Activated CD4-positive, alpha-beta T cell treated with anti-CD3 and anti-CD28 coated beads, Interleukin-2, Interleukin-4, amounts not matched to agents 100 ng/mL and 50 ng/mL, durations not matched to agents 16 hours and 8 hours (primary cell): ENCODE measurements around the gene KCNJ14.
A peak's percentile ranks its signal among the peaks of the same experiment; 100 is the strongest.
"Not testable (repeated sequence)": the region's sequence is repeated elsewhere in the genome, so short reads cannot be mapped to it uniquely, and the experiment has no call there.

Source experiments
- DNase-seq: peaks from one replicate; pipeline ENCODE4 v3.0.0-alpha.2; 2020; ENCODE audit warnings: low spot score

KCNJ14 gene

DNA sequence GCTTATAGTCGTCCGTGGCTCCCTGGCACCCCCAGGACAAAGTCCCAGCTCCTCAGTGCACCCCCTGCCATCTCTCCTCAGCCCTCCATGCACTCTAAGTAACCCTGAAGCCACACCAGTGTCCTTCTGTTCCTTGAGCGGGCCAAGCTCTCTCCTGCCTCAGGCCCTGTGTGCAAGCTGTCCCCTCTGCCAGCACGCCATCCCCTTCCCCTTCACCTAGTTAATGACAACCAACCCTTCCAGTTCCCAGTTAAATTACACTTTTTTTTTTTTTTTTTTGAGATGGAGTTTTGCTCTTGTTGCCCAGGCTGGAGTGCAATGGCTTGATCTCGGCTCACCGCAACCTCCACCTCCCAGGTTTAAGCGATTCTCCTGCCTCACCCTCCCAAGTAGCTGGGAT is 33.1 kb downstream of the KCNJ14 start:
- not testable (repeated sequence) for DNase-seq

- peak; percentile 84 for DNase-seq
These were observed 34.3 kb downstream of the KCNJ14 start for GRCh38 chr19:48489608-48490216.

DNA sequence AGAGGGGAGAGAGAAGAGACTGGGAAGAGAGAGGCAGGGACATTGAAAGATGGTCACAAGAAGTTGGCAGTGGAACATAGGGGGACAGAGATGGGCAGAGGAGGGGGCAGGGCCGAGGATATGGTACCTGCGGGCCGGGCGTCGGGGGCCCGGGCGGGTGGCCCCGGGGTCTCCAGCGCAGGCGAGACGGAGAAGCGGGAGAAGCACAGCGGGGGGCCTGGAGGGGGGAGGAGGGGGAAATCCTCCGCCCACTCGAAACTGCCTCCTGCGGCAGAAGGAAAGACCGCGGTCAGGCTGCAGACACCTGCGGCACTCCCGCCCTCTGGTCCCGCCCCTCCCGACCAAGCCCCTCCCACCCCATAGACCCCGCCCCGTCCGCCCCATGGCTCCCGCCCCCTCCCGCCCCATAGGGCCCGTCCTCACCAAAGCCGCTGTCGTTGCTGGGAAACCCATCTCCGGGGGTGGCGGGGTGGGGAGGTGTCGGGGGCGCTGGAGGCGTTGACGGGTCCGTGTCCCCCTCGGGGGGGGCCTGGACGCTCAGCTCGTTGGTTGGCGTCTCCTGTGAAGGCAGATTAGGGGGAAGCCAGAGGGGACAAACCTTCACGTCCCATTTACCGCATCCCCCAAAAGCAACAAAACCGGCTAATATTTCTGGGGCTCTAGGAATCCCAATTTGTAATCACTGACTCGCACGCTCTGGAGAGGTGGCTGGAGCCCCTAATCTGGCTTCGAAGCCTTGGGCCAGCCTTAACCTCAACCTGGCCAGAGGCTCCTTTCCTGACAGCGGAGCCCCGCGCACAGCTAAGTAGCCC is 35.8 kb downstream of the KCNJ14 start:
- peak; percentile 32 for DNase-seq

- DNase-seq = no peak
These were observed 36.4 kb downstream of the KCNJ14 start for GRCh38 chr19:48491793-48492123.

DNA sequence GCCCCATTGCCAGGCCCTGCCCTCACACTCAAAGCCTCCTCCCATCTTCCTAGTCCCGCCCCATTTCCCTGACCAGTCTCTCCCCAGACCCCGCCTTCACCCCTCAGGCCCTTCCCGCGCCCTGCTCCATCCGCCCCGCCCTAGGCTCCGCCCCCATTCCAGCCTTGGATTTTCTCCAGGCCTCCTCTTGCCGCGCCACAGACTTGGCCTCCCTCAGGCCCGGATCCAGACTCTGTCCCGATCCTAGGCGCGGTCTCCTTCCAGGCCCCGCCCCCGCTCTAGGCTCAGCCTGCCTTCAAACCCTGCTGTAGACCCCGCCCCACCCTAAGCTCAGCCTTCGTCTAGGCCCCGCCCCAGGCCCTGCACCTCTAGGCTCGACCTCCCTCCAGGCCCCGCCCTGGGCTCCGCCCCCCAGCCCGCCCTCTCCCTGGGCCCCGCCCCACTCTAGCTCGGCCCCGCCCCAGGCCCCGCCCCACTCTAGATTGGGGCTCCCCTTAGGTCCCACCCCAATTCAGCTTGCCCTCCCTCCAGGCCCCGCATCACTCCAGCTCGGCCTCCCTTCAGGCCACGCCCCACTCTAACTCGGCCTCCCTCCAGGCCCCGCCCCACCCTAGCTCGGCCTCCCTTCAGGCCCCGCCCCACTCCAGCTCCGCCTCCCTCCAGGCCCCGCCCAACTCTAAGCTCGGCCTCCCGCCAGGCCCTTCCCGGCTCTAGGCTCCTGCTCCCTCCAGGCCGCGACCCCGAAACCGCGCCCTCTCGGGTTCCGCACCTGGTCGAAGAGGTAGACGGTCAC is 37.7 kb downstream of the KCNJ14 start:
- peak; percentile 79 for DNase-seq

DNA sequence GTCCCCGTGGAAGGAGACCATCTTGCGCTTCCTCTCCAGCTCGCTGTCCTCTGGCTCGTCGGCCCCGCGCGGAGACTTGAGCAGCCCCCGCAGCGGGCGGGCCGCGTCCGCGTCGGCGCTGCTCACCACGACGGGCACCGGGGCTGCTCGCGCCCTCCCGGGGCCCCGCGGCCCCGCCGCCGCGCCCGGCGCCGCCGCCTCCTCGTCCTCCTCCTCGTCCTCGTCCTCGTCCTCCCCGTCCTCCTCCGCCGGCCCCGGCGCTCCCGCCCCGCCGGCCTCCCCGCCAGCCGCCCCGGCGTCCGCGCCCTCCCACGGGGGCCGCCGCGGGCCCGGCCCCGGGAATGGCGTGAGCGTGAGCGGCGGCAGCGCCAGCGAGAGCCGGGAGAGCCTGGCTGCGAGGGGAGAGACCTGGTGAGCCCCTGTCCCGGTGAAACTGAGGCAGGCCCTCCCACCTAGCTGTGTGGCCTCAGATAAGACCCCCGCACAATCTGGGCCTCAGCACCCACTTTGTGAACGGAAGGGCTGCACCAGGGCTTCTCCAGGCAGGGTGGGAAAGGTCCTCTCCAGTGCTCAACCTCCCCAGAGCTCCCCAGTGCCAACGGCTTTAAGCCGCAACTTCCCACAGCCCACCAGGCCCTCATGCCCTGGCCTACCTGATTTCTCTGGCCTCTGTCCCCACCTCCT is 38.5 kb downstream of the KCNJ14 start:
- DNase-seq = no peak

DNA sequence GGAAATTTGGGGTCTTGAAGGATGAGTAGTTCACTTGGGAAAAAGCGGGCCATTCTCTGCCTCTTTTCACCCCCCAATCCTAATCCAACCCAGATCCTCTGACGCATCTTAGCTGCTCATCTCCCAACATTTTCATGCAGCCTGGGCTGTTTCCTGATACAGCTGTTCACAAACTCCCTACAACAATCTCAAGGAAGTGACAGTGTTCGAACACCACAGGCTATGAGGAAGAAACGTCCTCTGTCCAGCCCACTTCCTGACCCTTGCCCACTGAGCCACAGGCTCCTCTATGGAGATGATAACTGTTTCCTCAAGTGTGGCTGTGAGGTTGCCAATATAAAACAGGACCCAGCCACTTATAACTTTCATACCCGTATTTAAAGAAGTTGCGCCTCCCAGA is 40.0 kb downstream of the KCNJ14 start:
- no peak for DNase-seq

- no peak for DNase-seq
These were observed 41.8 kb downstream of the KCNJ14 start for GRCh38 chr19:48496959-48497727.

DNA sequence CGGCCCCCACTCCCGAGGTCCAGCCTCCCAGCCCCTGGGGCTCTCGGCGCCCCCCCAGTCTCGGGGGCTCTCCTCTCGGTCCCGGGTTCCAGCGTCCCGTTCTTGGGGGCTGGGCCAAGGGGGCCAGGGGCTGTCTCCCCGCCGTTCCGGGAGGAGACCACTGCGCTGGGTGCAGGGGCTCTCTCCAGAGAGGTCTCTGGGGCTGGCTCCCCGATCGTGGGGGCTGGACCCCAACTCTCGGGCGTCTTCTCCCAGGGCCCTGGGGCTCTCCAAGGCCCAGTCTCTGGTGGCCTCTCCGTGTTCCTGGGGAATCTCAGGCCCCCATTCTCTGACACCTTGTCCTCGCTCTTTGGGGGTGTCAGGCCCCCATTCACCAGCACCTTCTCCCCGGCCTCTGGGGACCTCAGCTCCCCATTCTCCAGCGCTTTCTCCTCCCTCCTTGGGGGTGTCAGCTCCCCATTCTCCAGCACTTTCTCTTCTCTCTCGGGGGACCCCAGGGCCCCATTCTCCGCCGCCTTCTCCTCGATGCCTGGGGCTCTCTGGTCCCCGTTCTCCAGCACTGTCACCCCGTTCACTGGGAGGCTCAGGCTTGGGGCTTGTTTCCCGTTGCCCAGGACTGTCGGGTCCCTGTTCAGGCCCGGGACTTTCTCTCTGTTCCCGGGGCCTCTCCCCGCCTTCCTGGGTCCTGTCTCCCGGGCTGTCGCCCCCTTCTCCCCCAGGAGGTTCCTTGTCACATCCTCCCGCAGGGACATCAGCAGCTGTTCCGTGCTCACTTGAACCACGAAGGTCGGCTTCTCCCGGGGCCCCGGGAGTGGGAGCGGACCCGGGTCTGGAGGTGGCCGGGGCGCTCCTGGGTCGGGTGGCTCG is 42.6 kb downstream of the KCNJ14 start:
- no peak for DNase-seq

GRCh38 chr19:48498595-48499311 is 43.4 kb downstream of the KCNJ14 start:
- no peak for DNase-seq

- DNase-seq = no peak
These were observed 44.1 kb downstream of the KCNJ14 start for GRCh38 chr19:48499316-48500090.

- DNase-seq = no peak
These were observed 45.6 kb downstream of the KCNJ14 start for GRCh38 chr19:48500830-48501493.

DNA sequence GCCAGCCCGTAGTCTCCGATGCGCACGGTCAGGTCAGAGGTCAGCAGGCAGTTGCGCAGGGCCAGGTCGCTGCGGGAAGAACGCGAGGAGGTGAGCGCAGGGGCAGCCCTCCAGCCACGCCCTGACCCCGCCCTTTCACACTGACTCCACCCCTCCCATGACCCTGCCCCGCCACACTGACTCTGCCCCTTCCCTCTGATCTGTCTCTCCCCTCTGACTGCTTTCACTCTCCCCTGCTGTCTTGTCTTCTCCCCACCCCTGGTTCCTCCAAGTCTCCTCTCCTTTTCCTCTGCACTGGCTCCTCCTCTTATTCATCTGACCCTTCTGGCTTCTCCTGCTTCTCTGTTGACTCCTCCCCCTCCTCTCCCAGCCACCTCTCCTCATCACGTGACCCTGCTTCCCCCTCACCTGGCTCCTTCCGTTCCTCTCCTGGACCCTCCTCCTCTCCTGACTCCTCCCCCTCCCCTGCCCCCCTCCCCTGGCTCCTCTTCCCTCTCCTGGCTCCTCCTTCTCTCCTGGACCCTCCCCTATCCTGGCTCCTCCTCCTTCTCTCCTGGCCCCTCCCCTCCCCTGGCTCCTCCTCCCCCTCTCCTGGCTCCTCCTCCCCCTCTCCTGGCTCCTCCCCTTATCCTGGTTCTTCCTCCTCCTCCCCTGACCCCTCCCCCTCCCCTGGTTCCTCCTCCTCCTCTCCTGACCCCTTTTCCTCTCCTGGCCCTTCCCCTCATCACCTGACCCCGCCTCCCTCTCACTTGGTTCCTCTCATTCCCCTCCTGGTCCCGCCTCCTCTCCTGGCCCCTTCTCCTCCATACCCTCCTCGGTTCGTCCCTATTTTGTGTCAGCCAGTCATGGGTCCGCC is 46.3 kb downstream of the KCNJ14 start:
- peak; percentile 57 for DNase-seq

GRCh38 chr19:48502350-48503018 is 47.1 kb downstream of the KCNJ14 start:
- no peak for DNase-seq

GRCh38 chr19:48506138-48506733 is 50.9 kb downstream of the KCNJ14 start:
- peak; percentile 57 for DNase-seq

GRCh38 chr19:48507911-48508439 is 52.6 kb downstream of the KCNJ14 start:
- DNase-seq = no peak
